H1 (cell line): ENCODE data around the gene SLC35F3. TPM values are rescaled to one million over a fixed set of nuclear protein-coding genes. Genes with fewer than 3 reads are reported as not detected.

Experiments
- CTCF ChIA-PET: fragments of 300-600 bp; sonication (Branson Sonifier 250); formaldehyde crosslinking; loops from one replicate; lab custom pipeline; 2021; ENCODE audit not compliant: partially characterized antibody; lab: Charles Lee
- POLR2A ChIA-PET: fragments of 300-600 bp; sonication (Branson Sonifier 250); formaldehyde crosslinking; loops from one replicate; lab custom pipeline; 2021; ENCODE audit warnings: inconsistent platforms; ENCODE audit not compliant: partially characterized antibody; lab: Charles Lee
- DNase-seq, 2 experiments: peaks; one replicate each; pipeline versions ENCODE4 v3.0.0 to v3.0.0-alpha.2; 2010 to 2022; ENCODE audit warnings: low spot score in 2 of 2, low read depth in 1 of 2, mixed read lengths in 1 of 2
- FAIRE-seq: peaks from 2 replicates; lab custom pipeline; 2011; peaks lifted over from hg19 to GRCh38; lab: Jason Lieb, UNC
- H2AFZ ChIP-seq: 2 replicates; pipeline ENCODE4 v1.8.1; 2012; ENCODE audit warnings: low read length, inconsistent platforms
- H2AK5ac ChIP-seq: 2 replicates; pipeline ENCODE4 v1.6.1; 2013; ENCODE audit warnings: low read depth, low read length
- H2BK120ac ChIP-seq: replicated peaks from 2 replicates; pipeline ENCODE3; 2013; ENCODE audit warnings: low read depth, low read length, inconsistent platforms
- H2BK12ac ChIP-seq: 2 replicates; pipeline ENCODE4 v1.6.1; 2013; ENCODE audit warnings: low read depth, low read length
- H2BK15ac ChIP-seq: 2 replicates; pipeline ENCODE4 v1.6.1; 2013; ENCODE audit warnings: low read length
- H2BK20ac ChIP-seq: 2 replicates; pipeline ENCODE4 v1.6.1; 2013; ENCODE audit warnings: low read length
- H2BK5ac ChIP-seq: 2 replicates; pipeline ENCODE4 v1.6.1; 2013; ENCODE audit warnings: low read depth, low read length
- H3K14ac ChIP-seq: 2 replicates; pipeline ENCODE4 v1.6.1; 2013; ENCODE audit warnings: inconsistent platforms; ENCODE audit not compliant: insufficient read length
- H3K18ac ChIP-seq: 2 replicates; pipeline ENCODE4 v1.6.1; 2013; ENCODE audit warnings: low read length; ENCODE audit errors: extremely low read depth
- H3K23ac ChIP-seq: 2 replicates; pipeline ENCODE4 v1.6.1; 2013; ENCODE audit warnings: inconsistent platforms; ENCODE audit not compliant: insufficient read length
- H3K23me2 ChIP-seq: 2 replicates; pipeline ENCODE4 v1.6.1; 2013; ENCODE audit warnings: low read depth, low read length
- H3K27ac ChIP-seq: 2 replicates; pipeline ENCODE4 v1.6.1; 2011; ENCODE audit warnings: low read depth, low read length, inconsistent platforms
- H3K27me3 ChIP-seq, 4 experiments: replicated peaks in 1 of 4; 1 replicate in 1 of 4; 2 replicates in 3 of 4; pipeline versions ENCODE4 v1.6.1 to v1.8.1; 2011 to 2013; ENCODE audit warnings: low read length in 3 of 4, mild to moderate bottlenecking in 3 of 4, inconsistent platforms in 2 of 4, mixed read lengths in 2 of 4, moderate library complexity in 1 of 4; ENCODE audit not compliant: control insufficient read depth in 3 of 4, insufficient read depth in 3 of 4; ENCODE audit errors: extremely low read depth in 1 of 4
- H3K36me3 ChIP-seq, 4 experiments: 2 replicates each; pipeline versions ENCODE4 v1.6.1 to v1.8.1; 2011 to 2013; ENCODE audit warnings: mild to moderate bottlenecking in 4 of 4, low read length in 3 of 4, moderate library complexity in 2 of 4, control low read depth in 1 of 4, inconsistent platforms in 1 of 4; ENCODE audit not compliant: insufficient read depth in 4 of 4, control insufficient read depth in 2 of 4
- H3K4ac ChIP-seq: replicated peaks from 2 replicates; pipeline ENCODE3; 2013; ENCODE audit warnings: low read length, low read depth, mixed read lengths, inconsistent platforms; ENCODE audit not compliant: insufficient read length
- H3K4me1 ChIP-seq, 4 experiments: replicated peaks in 1 of 4; 1 replicate in 1 of 4; 2 replicates in 3 of 4; pipeline versions ENCODE4 v1.6.1 to v1.8.1; 2011 to 2013; ENCODE audit warnings: low read length in 3 of 4, inconsistent platforms in 2 of 4, mixed read lengths in 1 of 4; ENCODE audit not compliant: insufficient read depth in 4 of 4, control insufficient read depth in 3 of 4
- H3K4me2 ChIP-seq, 2 experiments: 2 replicates each; pipeline versions ENCODE4 v1.6.1 to v1.8.1; 2011 to 2013; ENCODE audit warnings: low read depth in 2 of 2, low read length in 2 of 2, control low read depth in 1 of 2, inconsistent platforms in 1 of 2, mild to moderate bottlenecking in 1 of 2; ENCODE audit not compliant: insufficient read depth in 1 of 2
- H3K4me3 ChIP-seq, 4 experiments: fragments of 200-600, 300-600 bp in 1 of 4; sonication (generic), shearing (Covaris generic), sonication (Bioruptor Twin) in 1 of 4; 2 replicates each; pipeline versions ENCODE4 v1.5.1 to v1.8.1; 2011 to 2016; ENCODE audit warnings: low read length in 4 of 4, low read depth in 3 of 4, control low read depth in 2 of 4, inconsistent platforms in 2 of 4, mild to moderate bottlenecking in 2 of 4, mixed read lengths in 1 of 4, moderate library complexity in 1 of 4; ENCODE audit not compliant: insufficient read depth in 2 of 4; ENCODE audit errors: extremely low read depth in 1 of 4
- H3K56ac ChIP-seq: replicated peaks from 2 replicates; pipeline ENCODE3; 2013; ENCODE audit warnings: low read depth, mild to moderate bottlenecking, mixed read lengths, low read length, inconsistent platforms; ENCODE audit not compliant: insufficient read length
- H3K79me1 ChIP-seq: 2 replicates; pipeline ENCODE4 v1.6.1; 2013; ENCODE audit warnings: low read depth, low read length, control low read depth
- H3K79me2 ChIP-seq, 2 experiments: 2 replicates each; pipeline versions ENCODE4 v1.6.1 to v1.8.1; 2012 to 2013; ENCODE audit warnings: low read length in 2 of 2, mild to moderate bottlenecking in 2 of 2, inconsistent platforms in 1 of 2; ENCODE audit not compliant: insufficient read depth in 2 of 2, control insufficient read depth in 1 of 2
- H3K9ac ChIP-seq, 4 experiments: replicated peaks in 1 of 4; 1 replicate in 1 of 4; 2 replicates in 3 of 4; pipeline versions ENCODE4 v1.6.1 to v1.8.1; 2011 to 2013; ENCODE audit warnings: low read depth in 3 of 4, low read length in 3 of 4, control low read depth in 2 of 4, mild to moderate bottlenecking in 2 of 4, moderate library complexity in 2 of 4, inconsistent platforms in 1 of 4; ENCODE audit errors: extremely low read depth in 1 of 4
- H3K9me3 ChIP-seq, 2 experiments: 2 replicates each; pipeline versions ENCODE4 v1.6.1 to v1.8.1; 2012 to 2013; ENCODE audit warnings: mild to moderate bottlenecking in 2 of 2, moderate library complexity in 2 of 2, control low read depth in 1 of 2, inconsistent platforms in 1 of 2, low read depth in 1 of 2, low read length in 1 of 2, mixed read lengths in 1 of 2; ENCODE audit not compliant: insufficient read depth in 2 of 2
- H4K20me1 ChIP-seq, 2 experiments: replicated peaks in 1 of 2; 2 replicates each; pipeline versions ENCODE3 to v1.8.1; 2011 to 2013; ENCODE audit warnings: inconsistent platforms in 2 of 2, low read length in 2 of 2, mild to moderate bottlenecking in 1 of 2; ENCODE audit not compliant: insufficient read depth in 2 of 2, control insufficient read depth in 1 of 2
- H4K5ac ChIP-seq: 2 replicates; pipeline ENCODE4 v1.6.1; 2013; ENCODE audit warnings: low read length, low read depth, mixed read lengths, inconsistent platforms; ENCODE audit not compliant: insufficient read length
- H4K8ac ChIP-seq: 2 replicates; pipeline ENCODE4 v1.8.0; 2013; ENCODE audit warnings: mild to moderate bottlenecking, moderate library complexity, low read length, inconsistent platforms; ENCODE audit not compliant: insufficient read depth; ENCODE audit errors: extremely low read depth
- H4K91ac ChIP-seq: replicated peaks from 2 replicates; pipeline ENCODE3; 2013; ENCODE audit warnings: low read length, mixed read lengths, inconsistent platforms; ENCODE audit not compliant: insufficient read length
- CBX8 ChIP-seq: fragments of 300-800, 300-1000 bp; sonication (generic); IDR thresholded peaks from 2 replicates; pipeline ENCODE4 v1.7.1; 2016; ENCODE audit warnings: low read depth, low read length, borderline replicate concordance
- CEBPB ChIP-seq: IDR thresholded peaks from 2 replicates; pipeline ENCODE4 v1.6.1; 2012; ENCODE audit warnings: low read depth, low read length
- CTBP2 ChIP-seq: IDR thresholded peaks from 2 replicates; pipeline ENCODE4 v1.7.0; 2011; ENCODE audit warnings: borderline replicate concordance, mild to moderate bottlenecking, moderate library complexity, mixed read lengths, low read length; ENCODE audit not compliant: insufficient read depth, insufficient read length
- EZH2 ChIP-seq: fragments of 200-600 bp; sonication (generic); IDR thresholded peaks from 2 replicates; pipeline ENCODE4 v1.7.1; 2012; ENCODE audit warnings: low read depth, mild to moderate bottlenecking, moderate library complexity, low read length, inconsistent platforms; ENCODE audit not compliant: severe bottlenecking
- SUZ12 ChIP-seq: fragments of 200-600 bp; sonication (generic); IDR thresholded peaks from 2 replicates; pipeline ENCODE4 v1.6.1; 2012; ENCODE audit warnings: mild to moderate bottlenecking, inconsistent platforms, low read length, moderate library complexity, mixed read lengths
- ZNF274 ChIP-seq: IDR thresholded peaks from 2 replicates; pipeline ENCODE4 v1.7.0; 2012; ENCODE audit warnings: low read length, borderline replicate concordance; ENCODE audit errors: extremely low read depth
- WGBS, 2 experiments: shearing (Covaris generic) in 1 of 2; methylation state at CpG; one replicate each; pipeline versions ENCODE4 v1.1.6 to v1.1.7; 2013 to 2015; ENCODE audit warnings: low lambda C conversion rate in 2 of 2, mixed read lengths in 2 of 2, inconsistent platforms in 1 of 2, low coverage in 1 of 2, missing lambda C conversion rate in 1 of 2; ENCODE audit not compliant: insufficient replicate concordance in 2 of 2, insufficient coverage in 1 of 2, insufficient read length in 1 of 2; ENCODE audit errors: extremely low coverage in 1 of 2, missing lambda C conversion rate in 1 of 2; 5-methylcytosine and 5-hydroxymethylcytosine counted together
- polyA plus RNA-seq, 7 experiments: library from polyadenylated mRNA; depleted of rRNA in 3 of 7; stranded (reverse) in 5 of 7; unstranded in 2 of 7; fragments of >200 nt in 5 of 7; fragments of 200-250 nt in 2 of 7; gene quantifications; 1 replicate in 5 of 7; 2 replicates in 1 of 7; 4 replicates in 1 of 7; pipeline versions ENCODE4 v1.2.1 to v1.2.3, GENCODE V29; 2011 to 2013; ENCODE audit warnings: missing spikeins in 2 of 7, mixed read lengths in 2 of 7
- total RNA-seq: library from RNA; stranded (reverse); fragmentation: NEBNext Ultra II Directional; extraction: Animal tissue kit (Norgen Biotek cat#: 25700); gene quantifications from 2 replicates; pipeline ENCODE4 v1.2.1, GENCODE V29; 2021

SLC35F3 gene
- total and polyA plus RNA-seq, 2 of the 8 experiments (the other 6 are each of a cell fraction or from before 2014, with no cell fraction given) = 0.78 to 1.2 TPM

- H4K91ac ChIP-seq = no peak overlapping the region
- no peak for TF ChIP-seq CTBP2
- TF ChIP-seq EZH2 = no peak
- no peak for TF ChIP-seq ZNF274
- no peak for TF ChIP-seq CBX8
- no peak for TF ChIP-seq CEBPB
- TF ChIP-seq SUZ12 = no peak
- H3K27ac ChIP-seq = no peak overlapping the region
- no peak overlapping the region for H3K18ac ChIP-seq
- no peaks in the 10 kb centered on the region for H3K4me1 ChIP-seq
- POLR2A ChIA-PET = no interaction called here
- no peaks in the 10 kb centered on the region for H3K79me2 ChIP-seq
- no peak overlapping the region for H2AFZ ChIP-seq
- no peaks in the 10 kb centered on the region for H3K79me1 ChIP-seq
- H3K14ac ChIP-seq = no peak overlapping the region
- no peak overlapping the region for H3K56ac ChIP-seq
- no peak overlapping the region for H3K4me3 ChIP-seq
- H2BK12ac ChIP-seq = no peak overlapping the region
- no peak for DNase-seq
- H2BK15ac ChIP-seq = no peak overlapping the region
- H4K5ac ChIP-seq = no peak overlapping the region
- no peak overlapping the region for H3K9ac ChIP-seq
- FAIRE-seq = no peak
- no peak overlapping the region for H2BK5ac ChIP-seq
- no peak overlapping the region for H4K8ac ChIP-seq
- no peak overlapping the region for H2BK20ac ChIP-seq
- no peaks in the 10 kb centered on the region for H3K27me3 ChIP-seq
- CTCF ChIA-PET = no interaction called here
- WGBS, 2 experiments = 86% methylated on average over 3 of the region's 3 CpGs; no CpG with 5 or more reads in 1 of the 2 experiments
- H3K23ac ChIP-seq = no peak overlapping the region
- H3K23me2 ChIP-seq = no peaks in the 10 kb centered on the region
- no peak overlapping the region for H2BK120ac ChIP-seq
- peaks cover 0 to 2% (median 0%) of the 10 kb centered on the region in 4 experiments; a peak in 1 of 8 replicates for H3K36me3 ChIP-seq
- no peak overlapping the region for H2AK5ac ChIP-seq
- H4K20me1 ChIP-seq = no peaks in the 10 kb centered on the region
- H3K4ac ChIP-seq = no peak overlapping the region
- no peak overlapping the region for H3K4me2 ChIP-seq
- H3K9me3 ChIP-seq = peaks cover 12 to 17% of the 10 kb centered on the region in 2 experiments; a peak in 3 of 4 replicates
Measured at GRCh38 chr1:233863901-233864545, 40.5 kb upstream of the SLC35F3 start.
